ENCODE data around the gene PDGFRB.

PDGFRB gene

GRCh38 chr5:150081541-150082283 lies 73.9 kb downstream of the PDGFRB start:
- H3K9me2 ChIP-seq (replicated peaks; ENCODE audit: insufficient read depth, low read length), result no peaks in the 10 kb centered on the region
- H3K4me3 ChIP-seq (ENCODE audit: insufficient read depth, low read length, poor library complexity, severe bottlenecking), result no peak overlapping the region
- no peaks in the 10 kb centered on the region for H3K9me3 ChIP-seq (ENCODE audit: insufficient read depth, low read length)
- no peaks in the 10 kb centered on the region for H4K20me1 ChIP-seq (ENCODE audit: low read depth, low read length)
- TF ChIP-seq EZH2phosphoT487 (conservative IDR thresholded peaks at IDR 0.05; ENCODE audit: low read length) (no peak), CTCF (IDR thresholded peaks at IDR 0.05; ENCODE audit: insufficient read depth, low read length, poor library complexity, severe bottlenecking) (no peak)
- no peak overlapping the region for H3K9ac ChIP-seq (ENCODE audit: low read length)
- no peaks in the 10 kb centered on the region for H3F3A ChIP-seq (ENCODE audit: insufficient read depth)
- H3K27ac ChIP-seq (ENCODE audit: low read depth, low read length), result no peak overlapping the region
- H3K4me2 ChIP-seq (ENCODE audit: low read depth, low read length, poor library complexity, severe bottlenecking), result no peak overlapping the region
- no peaks in the 10 kb centered on the region for H3K36me3 ChIP-seq (ENCODE audit: low read length)
- H3K79me2 ChIP-seq (ENCODE audit: insufficient read depth, low read length), result no peaks in the 10 kb centered on the region
- H2AFZ ChIP-seq (ENCODE audit: low read depth, low read length, severe bottlenecking), result no peak overlapping the region
- no peaks in the 10 kb centered on the region for H3K27me3 ChIP-seq (ENCODE audit: low read length)

DNA sequence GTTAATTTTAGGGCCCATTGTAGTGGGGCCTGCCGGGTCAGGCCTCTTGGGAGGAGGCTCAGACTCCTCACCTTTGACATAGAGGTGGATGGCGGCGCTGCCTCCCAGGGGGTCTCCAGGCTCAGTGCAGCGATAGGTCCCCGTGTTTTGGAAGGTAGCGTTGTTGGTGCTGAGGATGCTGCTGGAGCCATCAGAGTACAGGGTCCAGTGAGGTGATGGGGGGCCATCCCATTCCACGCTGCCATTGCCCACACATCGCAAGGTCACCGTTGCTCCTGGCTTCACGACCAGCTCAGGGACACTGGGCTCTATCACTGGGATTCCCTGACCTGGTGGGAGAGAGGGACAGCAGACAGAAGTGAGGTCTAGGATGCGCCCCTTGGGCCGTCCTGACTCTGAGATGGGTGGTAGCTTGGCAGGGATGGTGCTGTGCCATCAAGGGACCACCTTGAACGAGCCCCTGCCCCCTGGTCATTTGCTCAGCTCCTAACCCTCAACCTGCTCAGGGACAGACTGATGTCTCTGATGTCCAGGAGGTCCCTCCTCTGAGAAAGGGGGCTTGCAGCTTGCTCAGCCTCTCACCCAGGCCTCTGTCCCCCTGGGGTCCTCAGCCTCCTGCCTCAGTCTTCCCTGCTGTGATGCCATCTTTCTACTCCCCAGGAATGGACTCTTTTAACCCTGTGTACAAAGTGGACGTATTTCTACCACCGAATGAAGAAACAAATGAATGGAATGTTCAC lies 74.8 kb downstream of the PDGFRB start:
- Histone ChIP-seq H3K4me3 (ENCODE audit: insufficient read depth, low read length, poor library complexity, severe bottlenecking) (no peak overlapping the region), H3K9me3 (ENCODE audit: insufficient read depth, low read length) (no peaks in the 10 kb centered on the region), H3K27me3 (ENCODE audit: low read length) (no peaks in the 10 kb centered on the region), H4K20me1 (ENCODE audit: low read depth, low read length) (no peaks in the 10 kb centered on the region), H3K36me3 (ENCODE audit: low read length) (no peaks in the 10 kb centered on the region), H3F3A (ENCODE audit: insufficient read depth) (no peaks in the 10 kb centered on the region), H3K4me2 (ENCODE audit: low read depth, low read length, poor library complexity, severe bottlenecking) (no peak overlapping the region), H3K79me2 (ENCODE audit: insufficient read depth, low read length) (no peaks in the 10 kb centered on the region), H2AFZ (ENCODE audit: low read depth, low read length, severe bottlenecking) (no peak overlapping the region), H3K27ac (ENCODE audit: low read depth, low read length) (no peak overlapping the region), H3K9ac (ENCODE audit: low read length) (no peak overlapping the region), H3K9me2 (replicated peaks; ENCODE audit: insufficient read depth, low read length) (no peaks in the 10 kb centered on the region)
- TF ChIP-seq CTCF (IDR thresholded peaks at IDR 0.05; ENCODE audit: insufficient read depth, low read length, poor library complexity, severe bottlenecking), result no peak
- TF ChIP-seq EZH2phosphoT487 (conservative IDR thresholded peaks at IDR 0.05; ENCODE audit: low read length), result no peak

- no peaks in the 10 kb centered on the region for H3K9me2 ChIP-seq (replicated peaks; ENCODE audit: insufficient read depth, low read length)
- no peaks in the 10 kb centered on the region for H3F3A ChIP-seq (ENCODE audit: insufficient read depth)
- no peaks in the 10 kb centered on the region for H3K36me3 ChIP-seq (ENCODE audit: low read length)
- H3K4me2 ChIP-seq (ENCODE audit: low read depth, low read length, poor library complexity, severe bottlenecking), result no peak overlapping the region
- TF ChIP-seq CTCF (IDR thresholded peaks at IDR 0.05; ENCODE audit: insufficient read depth, low read length, poor library complexity, severe bottlenecking) (no peak), EZH2phosphoT487 (conservative IDR thresholded peaks at IDR 0.05; ENCODE audit: low read length) (no peak)
- H3K27ac ChIP-seq (ENCODE audit: low read depth, low read length), result no peak overlapping the region
- H3K4me3 ChIP-seq (ENCODE audit: insufficient read depth, low read length, poor library complexity, severe bottlenecking), result no peak overlapping the region
- H3K9me3 ChIP-seq (ENCODE audit: insufficient read depth, low read length), result no peaks in the 10 kb centered on the region
- H3K79me2 ChIP-seq (ENCODE audit: insufficient read depth, low read length), result no peaks in the 10 kb centered on the region
- H3K27me3 ChIP-seq (ENCODE audit: low read length), result no peaks in the 10 kb centered on the region
- H3K9ac ChIP-seq (ENCODE audit: low read length), result no peak overlapping the region
- no peaks in the 10 kb centered on the region for H4K20me1 ChIP-seq (ENCODE audit: low read depth, low read length)
- H2AFZ ChIP-seq (ENCODE audit: low read depth, low read length, severe bottlenecking), result no peak overlapping the region
Measured at GRCh38 chr5:150079909-150080461, 75.7 kb downstream of the PDGFRB start.

Data from SU-DHL-6 (cell line).